Amniotic stem cell (primary cell): ENCODE data around the gene KPNA2.
"Not testable (repeated sequence)": the region's sequence is repeated elsewhere in the genome, so short reads cannot be mapped to it uniquely, and the experiment has no call there.

Experiments used
- DNase-seq: peaks from one replicate; lab custom pipeline; 2025; lab: John Stamatoyannopoulos, UW

Gene KPNA2

DNA sequence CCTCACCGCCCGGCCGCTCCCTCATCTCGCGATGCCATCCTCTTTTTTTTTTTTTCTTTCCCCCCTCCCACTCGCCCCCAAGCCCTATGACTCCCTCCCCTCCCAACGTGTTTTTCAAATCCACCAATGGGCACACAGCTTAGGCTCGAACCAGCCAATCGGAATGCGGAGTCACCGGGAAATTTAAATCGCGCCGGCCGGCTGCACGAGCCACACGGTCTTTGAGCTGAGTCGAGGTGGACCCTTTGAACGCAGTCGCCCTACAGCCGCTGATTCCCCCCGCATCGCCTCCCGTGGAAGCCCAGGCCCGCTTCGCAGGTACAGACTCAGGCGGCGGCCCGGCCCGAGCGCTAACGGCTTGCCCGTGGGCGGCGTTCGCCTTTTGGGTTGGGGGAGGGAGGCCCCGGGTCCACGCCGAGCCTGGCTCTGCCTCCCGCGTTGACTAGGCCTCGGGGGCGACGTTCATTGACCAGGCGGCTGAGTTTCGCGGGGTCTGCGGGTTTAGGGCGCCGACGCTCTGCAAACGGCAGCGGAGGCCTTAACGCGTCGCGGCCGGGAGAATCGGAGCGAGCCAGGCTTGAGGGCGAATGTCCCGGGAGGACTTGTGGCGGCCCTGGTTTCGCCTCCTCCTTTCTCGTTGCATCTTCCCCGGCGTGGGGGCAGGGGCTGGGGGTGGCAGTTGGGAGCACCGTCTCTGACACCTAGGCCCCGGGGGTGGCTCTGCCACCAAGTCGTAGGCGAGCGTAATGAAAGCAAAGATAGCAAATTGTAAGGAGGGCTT, at the start of gene KPNA2:
Gene KPNA2 (plus strand): TSS at position 213 of the 781 bp plus-strand sequence. CDS start 1,398 bp downstream, outside the sequence.
- peak; percentile 98 for DNase-seq

DNA sequence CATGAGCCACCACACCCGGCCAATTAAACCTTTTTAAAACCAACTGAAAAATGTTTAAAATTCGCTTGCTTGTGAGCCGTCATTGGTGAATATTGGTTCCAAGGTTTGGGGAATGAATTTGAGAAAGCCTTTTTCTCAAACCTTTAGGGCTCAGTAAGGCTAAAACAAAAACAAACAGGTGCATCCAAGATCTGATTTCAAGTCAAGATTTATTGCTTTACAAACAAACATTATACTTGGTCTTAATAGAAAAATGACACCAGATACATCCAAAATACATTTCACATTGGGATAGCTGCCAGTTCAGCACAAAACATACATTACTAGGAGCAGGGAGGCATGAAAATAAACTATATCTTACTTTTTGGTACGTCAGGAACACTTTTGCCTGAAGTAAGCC, 44.6 kb upstream of the KPNA2 start:
- DNase-seq, result no peak

GRCh38 chr17:67992548-67993152, 42.9 kb upstream of the KPNA2 start:
- DNase-seq, result no peak

DNA sequence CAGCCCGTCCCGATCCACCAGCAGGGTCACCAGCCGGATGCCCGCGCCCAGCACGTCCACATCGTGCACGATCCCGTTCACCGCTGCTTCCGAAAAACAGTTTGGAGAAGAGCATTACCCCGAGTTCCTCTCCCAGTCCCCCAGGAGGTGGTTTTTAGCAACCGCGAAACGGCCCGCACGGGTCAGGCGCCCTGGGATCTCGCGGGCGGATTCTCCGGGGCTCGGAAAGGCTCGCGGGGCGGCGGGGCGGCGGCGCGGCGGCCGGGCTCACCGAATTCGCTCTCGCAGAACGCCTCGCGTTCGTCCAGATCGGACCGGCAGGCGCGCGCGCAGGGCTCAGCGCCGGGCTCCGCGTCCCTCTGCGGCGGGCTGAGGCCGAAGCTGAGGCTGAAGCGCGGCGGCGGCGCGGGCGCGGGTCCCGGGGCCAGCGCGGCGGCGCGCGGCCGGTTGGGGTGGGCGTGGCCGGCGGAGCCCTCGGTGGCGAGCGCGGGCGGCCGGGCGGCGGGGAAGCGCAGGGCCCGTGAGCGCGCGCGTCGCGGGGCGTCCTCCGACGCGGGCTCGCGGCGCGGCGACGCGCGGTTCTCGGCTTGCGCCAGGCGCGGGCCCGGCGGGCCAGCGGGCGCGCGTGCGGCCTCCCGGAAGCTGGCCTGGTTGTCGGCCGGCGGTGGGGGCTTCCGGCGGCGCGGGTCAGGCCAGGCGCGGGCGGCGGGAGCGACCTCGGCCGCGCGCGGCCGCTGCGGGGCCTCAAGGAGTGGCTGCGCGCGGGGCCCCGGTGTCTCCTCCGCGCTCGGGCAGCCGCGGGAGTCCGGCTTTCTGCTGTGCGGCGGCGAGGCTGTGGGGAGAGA, 42.2 kb upstream of the KPNA2 start:
- DNase-seq, result peak; percentile 73

GRCh38 chr17:67993998-67994361, 41.6 kb upstream of the KPNA2 start:
- no peak for DNase-seq

DNA sequence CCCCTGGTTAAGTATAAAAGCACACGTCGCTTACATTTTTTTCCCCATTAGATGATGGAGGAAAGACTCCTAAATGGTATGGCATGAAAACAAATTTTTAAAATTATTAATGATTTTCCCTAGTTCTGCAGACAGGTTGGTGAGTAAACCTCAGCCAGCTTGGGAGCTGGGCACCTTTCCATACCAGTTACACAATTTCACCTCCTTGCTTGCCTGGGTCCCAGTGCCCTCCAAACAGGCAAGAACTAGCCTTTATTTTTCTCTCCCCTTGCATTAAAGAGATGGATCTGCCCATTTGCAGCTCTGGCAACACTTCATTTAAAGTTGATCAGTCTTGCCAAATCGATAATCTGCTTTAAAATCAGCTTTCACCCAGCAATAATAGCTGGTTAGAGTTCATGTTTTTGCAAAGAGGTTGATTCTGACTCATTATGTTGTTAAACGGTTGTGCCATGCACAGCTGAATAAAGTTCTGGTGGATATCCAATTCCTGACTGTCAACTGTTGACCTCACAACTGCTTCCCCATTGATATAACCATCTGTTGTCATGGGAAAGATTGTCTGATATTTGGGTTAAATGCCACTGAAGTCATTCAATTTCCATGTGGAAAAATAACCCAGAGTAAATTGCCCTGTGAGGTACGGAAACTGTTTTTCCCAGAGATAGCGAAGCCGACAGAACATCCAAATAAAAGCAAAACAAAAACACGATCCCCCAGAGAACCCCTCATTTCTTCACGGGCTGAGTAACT, 40.5 kb upstream of the KPNA2 start:
- no peak for DNase-seq

DNA sequence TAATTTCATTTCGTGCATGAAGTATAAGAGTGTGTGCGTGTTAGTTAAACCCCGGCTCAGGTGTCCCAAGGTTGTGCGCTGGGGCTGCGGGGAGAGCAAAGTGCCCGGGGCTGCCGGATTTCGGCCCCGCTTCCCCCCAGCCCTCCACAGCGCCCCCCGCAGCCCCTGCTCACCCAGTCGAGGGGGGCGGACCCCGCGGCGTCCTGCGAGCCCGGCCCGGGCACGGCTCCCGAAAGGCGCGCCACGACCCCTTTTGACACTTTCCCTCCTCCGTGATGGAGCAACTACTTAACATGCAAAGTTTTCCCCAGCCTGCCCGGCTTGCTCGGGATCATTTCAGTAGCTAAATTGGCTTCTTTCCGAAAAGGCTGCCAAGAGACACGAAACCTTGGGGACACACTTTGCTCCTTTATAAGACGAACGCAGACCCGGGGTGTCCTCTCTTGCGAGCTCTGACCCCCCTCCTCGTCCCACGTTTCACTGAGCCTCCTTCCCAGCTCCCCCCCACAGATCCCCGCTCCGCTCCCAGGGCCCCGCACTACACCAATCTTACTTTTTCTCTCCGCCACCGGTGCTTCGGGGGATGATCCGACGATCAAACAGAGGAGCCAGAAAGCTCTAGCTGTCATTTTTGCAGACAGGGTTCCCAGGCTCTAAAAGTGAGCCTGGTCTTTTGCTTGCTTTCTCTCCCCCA, 39.8 kb upstream of the KPNA2 start:
- DNase-seq, result no peak

DNA sequence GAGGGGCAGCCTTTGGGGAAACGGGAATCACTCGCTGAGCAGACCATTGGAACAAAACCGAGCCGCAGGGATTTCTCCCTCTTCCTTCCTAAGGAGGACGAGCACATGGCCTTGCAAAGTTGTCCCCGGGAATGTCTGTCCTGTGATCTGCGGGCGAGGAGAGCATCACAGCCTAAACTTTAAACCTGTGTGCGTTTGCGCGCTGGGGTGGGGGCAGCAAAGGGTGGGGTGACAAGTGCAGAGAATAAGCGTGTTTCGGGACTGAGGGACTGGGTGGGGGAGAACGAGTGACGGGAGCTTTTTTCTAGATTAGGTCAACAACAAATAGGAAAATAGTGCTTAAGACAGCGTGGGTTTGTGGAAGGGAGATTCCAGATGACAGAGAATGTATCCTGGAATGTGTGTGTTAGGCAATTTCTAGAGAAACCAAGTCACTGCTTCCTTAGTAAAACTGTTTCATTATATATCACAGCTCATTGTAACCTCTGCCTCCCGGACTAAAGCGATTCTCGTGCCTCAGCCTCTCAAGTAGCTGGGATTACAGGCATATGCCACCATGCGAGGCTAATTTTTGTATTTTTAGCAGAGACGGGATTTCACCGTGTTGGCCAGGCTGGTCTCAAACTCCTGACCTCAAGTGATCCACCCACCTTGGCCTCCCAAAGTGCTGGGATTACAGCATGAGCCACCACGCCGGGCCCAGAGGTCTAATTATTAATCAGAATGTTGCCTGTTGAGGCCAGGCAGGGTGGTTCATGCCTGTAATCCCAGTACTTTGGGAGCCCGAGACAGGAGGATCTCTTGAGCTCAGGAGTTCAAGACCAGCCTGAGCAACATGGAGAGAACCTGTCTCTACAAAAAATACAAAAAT, 39.0 kb upstream of the KPNA2 start, which contains the start of gene C17orf58:
Gene C17orf58 (minus strand): TSS at position 169 of the 871 bp plus-strand sequence. CDS start 271 bp downstream, outside the sequence.
- not testable (repeated sequence) for DNase-seq

DNA sequence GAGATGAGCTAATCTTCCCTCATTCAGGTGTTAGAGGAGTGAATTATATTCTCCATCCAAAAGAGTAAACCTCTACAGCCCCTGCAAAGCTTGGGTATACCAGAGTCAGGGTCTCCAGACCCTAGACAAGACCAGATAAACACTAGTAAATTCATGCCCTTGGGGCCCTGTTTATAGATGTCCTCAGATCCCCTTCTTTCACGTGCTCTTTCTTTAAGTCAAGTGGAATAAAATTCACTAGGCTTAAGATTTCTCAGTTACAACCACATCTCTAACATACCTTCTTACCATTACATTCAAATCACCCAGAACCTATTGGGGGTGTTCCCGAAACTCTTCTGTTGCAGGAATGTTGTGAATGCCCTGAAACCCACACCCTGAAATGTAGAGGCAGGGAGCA, 37.1 kb upstream of the KPNA2 start:
- DNase-seq, result no peak

DNA sequence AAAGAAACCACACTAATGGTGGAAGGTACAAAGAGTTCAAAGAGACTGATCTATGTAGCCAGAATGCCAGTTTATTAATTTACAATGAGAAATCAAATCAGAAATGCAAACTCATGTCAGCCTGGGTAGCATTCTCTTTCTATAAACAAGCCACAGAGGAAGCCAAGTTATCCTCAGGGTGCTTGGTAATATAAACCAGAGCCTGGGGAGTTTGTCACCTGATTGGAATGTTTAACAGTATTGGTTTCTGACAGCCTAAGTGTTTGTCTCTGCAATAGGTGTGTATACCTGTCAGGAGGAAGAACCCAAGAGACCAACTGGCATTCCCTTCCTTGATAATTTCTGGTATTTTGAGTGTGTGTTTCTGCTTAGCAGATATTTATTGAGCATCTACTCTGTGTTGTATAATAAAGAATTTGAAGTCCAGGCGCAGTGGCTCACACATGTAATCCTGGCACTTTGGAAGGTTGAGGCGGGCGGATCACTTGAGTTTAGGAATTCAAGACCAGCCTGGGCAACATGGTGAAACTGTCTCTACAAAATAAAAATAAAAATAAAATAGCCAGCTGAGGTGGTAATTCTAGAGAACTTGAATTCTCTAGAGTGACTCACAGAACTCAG, 36.1 kb upstream of the KPNA2 start:
- no peak for DNase-seq

DNA sequence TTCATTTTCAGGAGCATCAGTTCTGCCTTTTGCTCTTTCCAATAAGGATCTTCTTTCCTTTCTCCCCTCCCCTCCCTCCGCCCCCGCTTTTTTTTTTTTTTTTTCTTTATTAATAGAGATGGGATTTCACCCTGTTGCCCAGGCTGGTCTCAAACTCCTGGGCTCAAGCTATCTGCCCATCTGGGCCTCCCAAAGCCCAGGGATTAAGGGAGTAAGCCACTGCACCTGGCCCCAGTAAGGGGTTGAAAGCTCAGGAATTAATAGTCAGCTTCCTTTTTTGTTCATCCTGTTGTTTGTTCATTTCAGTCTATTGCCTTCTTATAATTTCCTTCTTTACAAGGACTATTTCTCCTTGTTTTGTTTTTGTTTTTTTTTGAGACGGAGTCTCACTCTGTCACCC, 31.3 kb upstream of the KPNA2 start:
- DNase-seq, result no peak

GRCh38 chr17:68006797-68007196, 28.7 kb upstream of the KPNA2 start:
- no peak for DNase-seq

- DNase-seq, result no peak
Observed at GRCh38 chr17:68011199-68011665, 24.3 kb upstream of the KPNA2 start.

DNA sequence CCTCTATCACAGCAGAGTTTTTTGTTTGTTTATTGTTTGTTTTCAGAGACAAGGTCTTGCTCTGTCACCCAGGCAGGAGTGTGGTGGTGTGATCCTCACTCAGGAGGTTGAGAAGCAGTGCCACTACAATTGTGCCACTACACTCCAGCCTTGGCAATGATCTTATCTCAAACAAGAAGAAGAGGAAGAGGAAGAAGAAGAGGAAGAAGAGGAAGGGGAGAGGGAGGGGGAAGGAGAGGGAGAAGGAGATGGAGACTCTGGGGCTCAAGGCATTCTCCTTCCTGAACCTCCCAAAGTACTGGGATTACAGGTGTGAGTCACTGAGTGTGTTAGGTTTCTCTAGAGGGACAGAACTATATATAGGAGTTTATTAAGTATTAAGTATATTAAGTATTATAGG, 22.1 kb upstream of the KPNA2 start:
- no peak for DNase-seq

DNA sequence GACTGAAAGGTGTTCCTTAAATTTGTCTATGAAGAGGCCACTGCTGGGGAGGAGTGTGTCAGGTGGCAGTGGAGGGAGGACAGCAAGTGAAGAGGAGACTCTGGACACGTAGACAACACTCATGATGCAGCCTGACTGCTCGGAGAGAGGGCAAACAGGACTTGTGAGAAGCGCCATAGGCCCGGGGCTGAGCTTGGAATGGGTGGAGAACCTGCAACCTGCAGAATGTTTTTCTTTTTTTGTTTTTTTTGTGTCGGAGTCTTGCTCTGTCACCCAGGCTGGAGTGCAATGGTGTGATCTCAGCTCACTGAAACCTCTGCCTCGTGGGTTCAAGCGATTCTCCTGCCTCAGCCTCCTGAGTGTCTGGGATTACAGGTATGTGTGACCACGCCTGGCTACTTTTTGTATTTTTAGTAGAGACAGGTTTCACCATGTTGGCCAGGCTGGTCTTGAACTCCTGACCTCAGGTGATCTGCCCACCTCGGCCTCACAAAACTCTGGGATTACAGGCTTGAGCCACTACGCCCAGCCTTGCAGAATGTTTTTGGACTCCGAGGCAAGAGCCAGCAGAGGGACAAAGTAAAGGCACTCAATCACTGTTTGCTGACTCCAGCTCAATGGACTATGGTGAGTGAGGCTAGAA, 20.3 kb upstream of the KPNA2 start:
- no peak for DNase-seq

GRCh38 chr17:68016838-68017237, 18.7 kb upstream of the KPNA2 start:
- no peak for DNase-seq

- DNase-seq, result not testable (repeated sequence)
Observed at GRCh38 chr17:68018493-68018892, 17.0 kb upstream of the KPNA2 start.

DNA sequence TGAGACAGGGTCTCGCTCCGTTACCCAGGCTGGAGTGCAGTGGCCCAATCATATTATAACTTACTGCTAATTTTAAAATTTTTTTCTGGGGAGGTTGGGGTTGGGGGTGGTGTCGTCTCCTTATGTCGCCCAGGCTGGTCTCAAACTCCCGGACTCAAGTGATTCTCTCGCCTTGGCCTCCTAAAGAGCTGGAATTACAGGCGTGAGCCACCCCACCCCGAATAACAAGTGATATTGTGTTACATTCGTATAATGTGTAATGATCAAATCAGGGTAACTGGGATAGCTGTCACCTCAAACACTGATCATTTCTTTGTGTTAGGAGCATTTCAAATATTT, 16.2 kb upstream of the KPNA2 start:
- DNase-seq, result no peak

- DNase-seq, result peak; percentile 71
Observed at GRCh38 chr17:68019675-68020408, 15.7 kb upstream of the KPNA2 start.
